ENCODE results near the gene ZNF827.

The ZNF827 gene

DNA sequence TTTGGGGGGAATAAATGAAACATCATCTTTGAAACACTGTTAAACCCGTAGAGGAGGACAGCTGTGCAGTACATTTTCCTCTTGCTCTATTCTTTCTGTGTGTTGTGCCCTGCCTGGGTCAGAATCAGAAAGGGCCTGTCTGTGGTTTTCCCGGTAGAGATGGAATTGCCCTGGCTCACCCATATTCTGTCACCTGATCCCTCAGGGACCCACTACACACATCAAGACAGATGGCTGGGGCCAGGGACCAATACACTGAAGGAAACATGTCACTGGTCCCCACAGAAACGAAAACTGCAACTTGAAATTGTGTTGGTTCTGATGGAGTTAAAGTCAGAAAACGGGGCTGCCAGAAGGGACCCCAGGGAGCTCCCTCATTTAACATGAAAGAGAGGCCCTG is 114.9 kb downstream of the ZNF827 start (continued):
- no peak for TF ChIP-seq RBAK (tag by site-specific recombination; IDR thresholded peaks at IDR 0.05)

- TF ChIP-seq ZNF2 (tag by site-specific recombination; IDR thresholded peaks at IDR 0.05) (no peak), KLF16 (tag by site-specific recombination; IDR thresholded peaks at IDR 0.05) (no peak), MYNN (tag by site-specific recombination; IDR thresholded peaks at IDR 0.05; ENCODE audit: borderline replicate concordance) (no peak), ZNF544 (tag by site-specific recombination; IDR thresholded peaks at IDR 0.05) (no peak), GLI4 (tag by site-specific recombination; IDR thresholded peaks at IDR 0.05) (no peak), ZNF175 (tag by site-specific recombination; IDR thresholded peaks at IDR 0.05) (no peak), SETDB1 (IDR thresholded peaks at IDR 0.05; ENCODE audit: insufficient read length, low read length) (no peak)
- TF ChIP-seq, protein P1, sequence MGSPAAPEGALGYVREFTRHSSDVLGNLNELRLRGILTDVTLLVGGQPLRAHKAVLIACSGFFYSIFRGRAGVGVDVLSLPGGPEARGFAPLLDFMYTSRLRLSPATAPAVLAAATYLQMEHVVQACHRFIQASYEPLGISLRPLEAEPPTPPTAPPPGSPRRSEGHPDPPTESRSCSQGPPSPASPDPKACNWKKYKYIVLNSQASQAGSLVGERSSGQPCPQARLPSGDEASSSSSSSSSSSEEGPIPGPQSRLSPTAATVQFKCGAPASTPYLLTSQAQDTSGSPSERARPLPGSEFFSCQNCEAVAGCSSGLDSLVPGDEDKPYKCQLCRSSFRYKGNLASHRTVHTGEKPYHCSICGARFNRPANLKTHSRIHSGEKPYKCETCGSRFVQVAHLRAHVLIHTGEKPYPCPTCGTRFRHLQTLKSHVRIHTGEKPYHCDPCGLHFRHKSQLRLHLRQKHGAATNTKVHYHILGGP (tag by site-specific recombination; IDR thresholded peaks at IDR 0.05): no peak
- TF ChIP-seq, protein P2, sequence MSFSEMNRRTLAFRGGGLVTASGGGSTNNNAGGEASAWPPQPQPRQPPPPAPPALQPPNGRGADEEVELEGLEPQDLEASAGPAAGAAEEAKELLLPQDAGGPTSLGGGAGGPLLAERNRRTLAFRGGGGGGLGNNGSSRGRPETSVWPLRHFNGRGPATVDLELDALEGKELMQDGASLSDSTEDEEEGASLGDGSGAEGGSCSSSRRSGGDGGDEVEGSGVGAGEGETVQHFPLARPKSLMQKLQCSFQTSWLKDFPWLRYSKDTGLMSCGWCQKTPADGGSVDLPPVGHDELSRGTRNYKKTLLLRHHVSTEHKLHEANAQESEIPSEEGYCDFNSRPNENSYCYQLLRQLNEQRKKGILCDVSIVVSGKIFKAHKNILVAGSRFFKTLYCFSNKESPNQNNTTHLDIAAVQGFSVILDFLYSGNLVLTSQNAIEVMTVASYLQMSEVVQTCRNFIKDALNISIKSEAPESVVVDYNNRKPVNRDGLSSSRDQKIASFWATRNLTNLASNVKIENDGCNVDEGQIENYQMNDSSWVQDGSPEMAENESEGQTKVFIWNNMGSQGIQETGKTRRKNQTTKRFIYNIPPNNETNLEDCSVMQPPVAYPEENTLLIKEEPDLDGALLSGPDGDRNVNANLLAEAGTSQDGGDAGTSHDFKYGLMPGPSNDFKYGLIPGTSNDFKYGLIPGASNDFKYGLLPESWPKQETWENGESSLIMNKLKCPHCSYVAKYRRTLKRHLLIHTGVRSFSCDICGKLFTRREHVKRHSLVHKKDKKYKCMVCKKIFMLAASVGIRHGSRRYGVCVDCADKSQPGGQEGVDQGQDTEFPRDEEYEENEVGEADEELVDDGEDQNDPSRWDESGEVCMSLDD (tag by site-specific recombination; IDR thresholded peaks at IDR 0.05): no peak
- TF ChIP-seq, protein P3, sequence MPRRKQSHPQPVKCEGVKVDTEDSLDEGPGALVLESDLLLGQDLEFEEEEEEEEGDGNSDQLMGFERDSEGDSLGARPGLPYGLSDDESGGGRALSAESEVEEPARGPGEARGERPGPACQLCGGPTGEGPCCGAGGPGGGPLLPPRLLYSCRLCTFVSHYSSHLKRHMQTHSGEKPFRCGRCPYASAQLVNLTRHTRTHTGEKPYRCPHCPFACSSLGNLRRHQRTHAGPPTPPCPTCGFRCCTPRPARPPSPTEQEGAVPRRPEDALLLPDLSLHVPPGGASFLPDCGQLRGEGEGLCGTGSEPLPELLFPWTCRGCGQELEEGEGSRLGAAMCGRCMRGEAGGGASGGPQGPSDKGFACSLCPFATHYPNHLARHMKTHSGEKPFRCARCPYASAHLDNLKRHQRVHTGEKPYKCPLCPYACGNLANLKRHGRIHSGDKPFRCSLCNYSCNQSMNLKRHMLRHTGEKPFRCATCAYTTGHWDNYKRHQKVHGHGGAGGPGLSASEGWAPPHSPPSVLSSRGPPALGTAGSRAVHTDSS (tag by site-specific recombination; IDR thresholded peaks at IDR 0.05): no peak
- ChIA-PET CTCF (no interaction called here), POLR2A (no interaction called here)
- Histone ChIP-seq H3K9me3 (ENCODE audit: control insufficient read depth, insufficient read depth, low read depth, low read length) (no peaks in the 10 kb centered on the region), H3K4me3 (ENCODE audit: low read depth, low read length) (no peak overlapping the region), H3K36me3 (ENCODE audit: control insufficient read depth in 2 of 2, insufficient read depth in 1 of 2, low read length in 2 of 2) (no peaks in the 10 kb centered on the region), H3K4me1 (ENCODE audit: control insufficient read depth, insufficient read depth, low read length) (no peaks in the 10 kb centered on the region), H3K27ac (ENCODE audit: extremely low read depth, low read depth, low read length) (no peak overlapping the region)
Measured at GRCh38 chr4:145822581-145822980, 116.0 kb downstream of the ZNF827 start.

DNA sequence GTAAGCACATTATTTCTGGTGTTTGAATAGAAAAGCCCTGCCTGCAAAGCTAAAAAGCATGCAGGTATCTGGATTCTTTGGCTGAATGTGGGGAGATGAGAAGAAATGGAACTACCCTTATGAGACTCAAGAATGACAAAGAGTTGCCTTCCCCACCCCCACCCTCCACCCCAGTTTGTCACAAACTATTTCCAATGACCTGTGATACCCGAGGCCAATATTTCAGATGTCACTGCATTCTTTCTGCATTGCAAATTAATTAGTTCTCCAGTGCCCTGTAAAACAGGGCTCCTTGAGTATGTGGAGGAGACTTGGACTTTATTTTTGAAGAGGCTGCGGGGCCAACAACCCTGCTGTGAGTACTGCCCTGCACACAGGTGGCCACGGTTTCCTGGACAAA is 116.4 kb downstream of the ZNF827 start:
- TF ChIP-seq, protein P4, sequence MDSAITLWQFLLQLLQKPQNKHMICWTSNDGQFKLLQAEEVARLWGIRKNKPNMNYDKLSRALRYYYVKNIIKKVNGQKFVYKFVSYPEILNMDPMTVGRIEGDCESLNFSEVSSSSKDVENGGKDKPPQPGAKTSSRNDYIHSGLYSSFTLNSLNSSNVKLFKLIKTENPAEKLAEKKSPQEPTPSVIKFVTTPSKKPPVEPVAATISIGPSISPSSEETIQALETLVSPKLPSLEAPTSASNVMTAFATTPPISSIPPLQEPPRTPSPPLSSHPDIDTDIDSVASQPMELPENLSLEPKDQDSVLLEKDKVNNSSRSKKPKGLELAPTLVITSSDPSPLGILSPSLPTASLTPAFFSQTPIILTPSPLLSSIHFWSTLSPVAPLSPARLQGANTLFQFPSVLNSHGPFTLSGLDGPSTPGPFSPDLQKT (IDR thresholded peaks at IDR 0.05; ENCODE audit: borderline replicate concordance, low read depth, low read length): no peak
- no peak for TF ChIP-seq ZNF473 (tag by site-specific recombination; IDR thresholded peaks at IDR 0.05)
- TF ChIP-seq, protein P5, sequence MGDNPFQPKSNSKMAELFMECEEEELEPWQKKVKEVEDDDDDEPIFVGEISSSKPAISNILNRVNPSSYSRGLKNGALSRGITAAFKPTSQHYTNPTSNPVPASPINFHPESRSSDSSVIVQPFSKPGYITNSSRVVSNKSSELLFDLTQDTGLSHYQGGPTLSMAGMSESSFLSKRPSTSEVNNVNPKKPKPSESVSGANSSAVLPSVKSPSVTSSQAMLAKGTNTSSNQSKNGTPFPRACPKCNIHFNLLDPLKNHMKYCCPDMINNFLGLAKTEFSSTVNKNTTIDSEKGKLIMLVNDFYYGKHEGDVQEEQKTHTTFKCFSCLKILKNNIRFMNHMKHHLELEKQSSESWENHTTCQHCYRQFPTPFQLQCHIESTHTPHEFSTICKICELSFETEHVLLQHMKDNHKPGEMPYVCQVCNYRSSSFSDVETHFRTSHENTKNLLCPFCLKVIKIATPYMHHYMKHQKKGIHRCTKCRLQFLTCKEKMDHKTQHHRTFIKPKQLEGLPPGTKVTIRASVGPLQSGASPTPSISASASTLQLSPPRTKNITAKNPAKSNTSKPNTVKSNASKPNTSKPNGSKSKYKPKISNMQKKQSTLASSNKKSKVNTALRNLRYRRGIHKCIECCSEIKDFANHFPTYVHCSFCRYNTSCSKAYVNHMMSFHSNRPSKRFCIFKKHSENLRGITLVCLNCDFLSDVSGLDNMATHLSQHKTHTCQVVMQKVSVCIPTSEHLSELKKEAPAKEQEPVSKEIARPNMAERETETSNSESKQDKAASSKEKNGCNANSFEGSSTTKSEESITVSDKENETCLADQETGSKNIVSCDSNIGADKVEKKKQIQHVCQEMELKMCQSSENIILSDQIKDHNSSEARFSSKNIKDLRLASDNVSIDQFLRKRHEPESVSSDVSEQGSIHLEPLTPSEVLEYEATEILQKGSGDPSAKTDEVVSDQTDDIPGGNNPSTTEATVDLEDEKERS (tag by site-specific recombination; IDR thresholded peaks at IDR 0.05): no peak

More for the DNA sequence above, 116.4 kb downstream of the ZNF827 start:
- ChIA-PET CTCF (no interaction called here), POLR2A (no interaction called here)
- Histone ChIP-seq H3K36me3 (ENCODE audit: control insufficient read depth in 2 of 2, insufficient read depth in 1 of 2, low read length in 2 of 2) (no peaks in the 10 kb centered on the region), H3K4me3 (ENCODE audit: low read depth, low read length) (no peak overlapping the region), H3K9me3 (ENCODE audit: control insufficient read depth, insufficient read depth, low read depth, low read length) (no peaks in the 10 kb centered on the region), H3K27ac (ENCODE audit: extremely low read depth, low read depth, low read length) (no peak overlapping the region), H3K4me1 (ENCODE audit: control insufficient read depth, insufficient read depth, low read length) (no peaks in the 10 kb centered on the region)

All from HEK293 (cell line).